Measurements from ENCODE around the gene SF1.

Gene SF1

GRCh38 chr11:64804346-64805210 lies 26.2 kb upstream of the SF1 start:
- TF ChIP-seq, protein P1, sequence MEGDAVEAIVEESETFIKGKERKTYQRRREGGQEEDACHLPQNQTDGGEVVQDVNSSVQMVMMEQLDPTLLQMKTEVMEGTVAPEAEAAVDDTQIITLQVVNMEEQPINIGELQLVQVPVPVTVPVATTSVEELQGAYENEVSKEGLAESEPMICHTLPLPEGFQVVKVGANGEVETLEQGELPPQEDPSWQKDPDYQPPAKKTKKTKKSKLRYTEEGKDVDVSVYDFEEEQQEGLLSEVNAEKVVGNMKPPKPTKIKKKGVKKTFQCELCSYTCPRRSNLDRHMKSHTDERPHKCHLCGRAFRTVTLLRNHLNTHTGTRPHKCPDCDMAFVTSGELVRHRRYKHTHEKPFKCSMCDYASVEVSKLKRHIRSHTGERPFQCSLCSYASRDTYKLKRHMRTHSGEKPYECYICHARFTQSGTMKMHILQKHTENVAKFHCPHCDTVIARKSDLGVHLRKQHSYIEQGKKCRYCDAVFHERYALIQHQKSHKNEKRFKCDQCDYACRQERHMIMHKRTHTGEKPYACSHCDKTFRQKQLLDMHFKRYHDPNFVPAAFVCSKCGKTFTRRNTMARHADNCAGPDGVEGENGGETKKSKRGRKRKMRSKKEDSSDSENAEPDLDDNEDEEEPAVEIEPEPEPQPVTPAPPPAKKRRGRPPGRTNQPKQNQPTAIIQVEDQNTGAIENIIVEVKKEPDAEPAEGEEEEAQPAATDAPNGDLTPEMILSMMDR (IDR thresholded peaks at IDR 0.05; ENCODE audit: borderline replicate concordance, insufficient read depth, low read depth, low read length) = no peak
- H3K4me3 ChIP-seq (ENCODE audit: low read depth, low read length) = no peak overlapping the region

GRCh38 chr11:64803846-64804345 lies 25.6 kb upstream of the SF1 start:
- H3K4me3 ChIP-seq (ENCODE audit: low read depth, low read length) = peak overlapping the region; percentile 52
- TF ChIP-seq, protein P1 (IDR thresholded peaks at IDR 0.05; ENCODE audit: borderline replicate concordance, insufficient read depth, low read depth, low read length) = no peak

- H3K4me3 ChIP-seq (ENCODE audit: low read depth, low read length) = peak within 1 kb of the TSS; percentile 63
- TF ChIP-seq, protein P1 (IDR thresholded peaks at IDR 0.05; ENCODE audit: borderline replicate concordance, insufficient read depth, low read depth, low read length) = peak; percentile 31; the same call in 1 of the 2 replicates
Observed at GRCh38 chr11:64803158-64803845, 25.0 kb upstream of the SF1 start, which contains the start of gene MAP4K2. TSS of gene MAP4K2 (minus strand) at chr11:64803214. CDS start at chr11:64803149, 65 bp downstream.

DNA sequence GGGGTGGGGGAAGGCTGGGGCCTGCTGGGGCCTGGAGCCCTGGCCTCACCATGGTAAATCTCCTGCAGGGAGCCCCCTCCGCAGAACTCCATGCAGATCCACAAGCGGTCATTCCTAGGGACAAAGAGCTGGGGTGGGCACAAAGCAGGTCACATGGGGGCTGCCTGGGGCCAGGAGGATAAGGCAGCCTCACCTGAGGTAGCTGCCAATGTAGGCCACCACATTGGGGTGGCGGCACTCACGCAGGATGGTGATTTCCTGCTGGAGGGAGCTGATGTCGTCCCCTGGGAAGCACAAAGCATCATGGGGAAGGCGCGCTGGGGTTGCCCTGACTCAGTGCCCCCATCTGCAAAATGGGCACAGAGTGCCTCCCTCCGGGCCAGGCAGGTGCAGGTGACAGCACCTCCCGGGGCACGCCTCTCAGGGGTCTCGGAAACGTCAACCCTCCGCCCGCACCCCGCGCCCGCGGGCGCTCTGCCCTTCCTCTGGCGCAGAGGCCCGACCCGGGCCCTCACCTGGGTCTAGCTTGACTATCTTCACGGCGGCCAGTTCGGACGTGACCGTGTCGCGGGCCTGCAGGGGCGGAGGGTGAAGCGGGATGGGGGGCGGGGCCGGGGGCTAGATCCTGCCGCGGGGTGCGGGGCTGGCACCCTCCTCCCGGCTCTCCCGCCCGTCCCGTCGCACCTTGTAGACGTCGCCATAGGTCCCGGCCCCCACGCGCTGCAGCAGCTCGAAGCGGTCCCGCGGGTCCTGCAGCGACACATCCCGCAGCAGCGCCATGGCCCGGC lies 24.2 kb upstream of the SF1 start:
- TF ChIP-seq, protein P1 (IDR thresholded peaks at IDR 0.05; ENCODE audit: borderline replicate concordance, insufficient read depth, low read depth, low read length) = no peak
- peak overlapping the region; percentile 63 for H3K4me3 ChIP-seq (ENCODE audit: low read depth, low read length)

DNA sequence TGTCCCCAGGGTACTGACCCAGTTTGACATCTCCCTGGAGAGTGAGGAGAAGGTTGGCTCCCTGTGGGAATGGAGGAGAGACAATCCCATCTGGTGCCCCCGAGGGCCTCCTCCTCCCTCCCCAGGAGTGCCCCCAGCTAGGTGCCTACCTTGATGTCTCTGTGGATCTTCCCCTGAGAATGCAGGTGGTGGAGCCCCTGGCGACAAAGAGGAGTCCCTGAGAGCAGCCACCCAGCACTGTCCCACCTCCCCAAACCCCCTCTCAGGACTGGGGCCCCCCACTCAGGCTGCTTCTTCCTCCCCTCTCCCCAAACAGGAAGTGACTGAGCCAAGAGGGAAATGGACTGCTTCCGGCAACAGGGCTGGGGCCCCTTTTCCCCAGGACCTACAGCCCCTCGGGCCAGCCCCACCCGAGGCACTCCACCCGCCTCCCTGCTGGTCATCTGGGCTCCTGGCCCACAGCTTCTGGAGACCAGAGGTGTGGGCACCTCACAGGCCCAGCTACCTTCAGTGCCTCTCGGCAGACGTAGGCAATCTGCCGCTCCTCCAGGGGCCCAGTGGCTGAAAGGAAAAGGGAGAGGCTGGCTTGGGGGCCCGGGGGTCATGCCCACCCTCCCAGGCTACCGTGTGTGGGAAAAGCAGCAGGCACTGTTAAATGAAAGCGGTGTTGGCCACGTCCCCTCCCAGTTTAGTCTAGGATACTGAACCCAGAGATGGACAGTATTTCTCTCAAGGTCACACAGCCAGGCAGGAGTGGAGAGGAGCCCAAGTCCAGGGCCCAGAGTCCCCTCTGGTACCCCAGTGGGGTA lies 23.4 kb upstream of the SF1 start:
- TF ChIP-seq, protein P1 (IDR thresholded peaks at IDR 0.05; ENCODE audit: borderline replicate concordance, insufficient read depth, low read depth, low read length) = no peak
- peak overlapping the region; percentile 63 for H3K4me3 ChIP-seq (ENCODE audit: low read depth, low read length)

DNA sequence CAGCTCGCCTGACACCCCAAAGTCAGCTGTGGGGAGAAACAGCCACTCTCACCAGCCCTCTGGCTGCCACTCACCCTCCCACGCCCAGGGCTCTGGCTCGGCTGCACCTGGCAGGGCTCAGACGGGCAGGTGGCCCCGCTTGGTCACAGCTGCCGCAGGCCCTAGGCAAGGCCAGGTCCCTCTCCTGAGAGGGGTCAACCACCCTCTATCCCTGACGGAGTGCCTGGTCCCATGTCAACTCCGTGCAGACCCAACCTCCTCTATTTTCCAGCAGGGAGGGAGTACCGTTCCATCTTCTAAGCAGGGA lies 22.8 kb upstream of the SF1 start:
- peak overlapping the region; percentile 26 for H3K4me3 ChIP-seq (ENCODE audit: low read depth, low read length)
- TF ChIP-seq, protein P1 (IDR thresholded peaks at IDR 0.05; ENCODE audit: borderline replicate concordance, insufficient read depth, low read depth, low read length) = no peak
